DLD1 (cell line): ENCODE measurements around the gene ZNF600.
"Not testable (repeated sequence)": the region's sequence is repeated elsewhere in the genome, so short reads cannot be mapped to it uniquely, and the experiment has no call there.

Source experiments
- in situ Hi-C: cut with HindIII; loops from 2 replicates; pipeline ENCODE4 v1.10.0; 2017; ENCODE audit warnings: low sequenced_read_pairs

Gene ZNF600

DNA sequence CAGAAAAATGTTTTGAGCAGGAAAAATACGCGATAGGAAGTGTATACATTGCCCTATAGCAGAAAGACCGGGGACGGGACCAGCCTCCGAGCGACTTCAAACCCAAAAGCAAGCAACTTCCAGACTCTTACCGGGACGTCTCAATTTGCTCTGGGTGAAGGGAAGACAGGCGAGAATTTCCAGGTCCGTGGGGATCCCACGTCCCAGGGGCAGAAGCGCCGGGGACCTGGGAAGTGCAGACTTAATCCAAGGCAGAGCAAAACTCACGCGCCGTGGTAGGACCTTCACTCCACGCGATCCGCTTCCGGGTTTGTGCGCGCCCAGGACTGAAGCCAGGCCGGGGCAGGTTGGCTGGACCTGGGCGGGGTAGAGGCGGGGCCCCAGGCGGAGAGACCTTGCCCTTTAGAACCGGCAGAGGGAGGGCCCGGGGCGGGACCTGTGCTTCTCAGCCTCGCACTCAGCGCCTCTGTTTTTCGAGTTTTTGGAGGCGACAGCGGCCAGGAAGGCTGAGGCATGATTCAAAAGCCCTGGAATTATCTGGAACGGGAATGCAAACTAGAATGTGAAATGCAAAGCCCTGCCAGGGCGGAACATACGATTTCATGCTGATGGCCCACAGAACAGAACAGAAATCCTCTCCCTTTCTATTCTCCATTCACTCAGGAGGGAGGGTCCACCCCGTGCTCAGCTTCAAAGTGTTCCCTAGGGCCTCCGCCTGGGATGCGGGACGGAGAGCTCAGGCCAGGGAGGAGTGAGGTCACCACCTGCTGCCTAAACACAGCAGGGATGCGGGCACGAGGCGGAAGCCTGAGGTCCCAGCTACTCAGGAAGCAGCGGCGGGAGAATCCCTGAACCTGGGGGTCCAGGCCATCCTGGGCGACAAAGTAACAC, at the start of gene ZNF600:
ZNF600 (minus strand) TSS at position 328 of the 891 bp plus-strand sequence. CDS start 7,903 bp downstream, outside the sequence.
- in situ Hi-C loops, result not testable (repeated sequence)

GRCh38 chr19:52834289-52834688, 47.7 kb upstream of the ZNF600 start:
- in situ Hi-C loops, result not testable (repeated sequence)

- in situ Hi-C loops, result not testable (repeated sequence)
Measured at GRCh38 chr19:52833541-52833940, 47.0 kb upstream of the ZNF600 start.

GRCh38 chr19:52829866-52830265, 43.3 kb upstream of the ZNF600 start:
- in situ Hi-C loops, result not testable (repeated sequence)

DNA sequence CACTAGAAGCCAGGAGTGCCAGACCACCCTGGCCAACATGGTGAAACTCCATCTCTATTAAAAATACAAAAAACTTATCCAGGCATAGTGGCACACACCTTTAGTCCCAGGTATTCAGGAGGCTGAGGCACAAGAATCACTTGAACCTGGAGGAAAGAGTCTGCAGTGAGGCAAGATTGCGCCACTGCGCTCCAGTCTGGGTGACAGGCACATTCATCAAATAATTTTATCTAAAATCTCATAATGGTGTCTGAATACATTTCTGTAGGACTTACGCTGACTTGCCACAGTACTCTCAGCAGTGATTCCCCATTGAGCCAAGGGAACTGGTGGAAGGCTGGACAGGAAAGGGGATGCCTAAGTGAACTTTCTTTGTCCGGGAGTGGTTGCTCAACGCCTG, 39.2 kb upstream of the ZNF600 start:
- in situ Hi-C loops, result no loop called here

GRCh38 chr19:52823676-52824075, 37.1 kb upstream of the ZNF600 start:
- in situ Hi-C loops, result no loop called here

- in situ Hi-C loops, result not testable (repeated sequence)
Measured at GRCh38 chr19:52821204-52821960, 34.8 kb upstream of the ZNF600 start, which contains the start of gene ZNF28. Gene ZNF28, minus strand, starts transcription at chr19:52821633. Its CDS starts 3,675 bp downstream, at chr19:52817958.

GRCh38 chr19:52820472-52821203, 34.0 kb upstream of the ZNF600 start:
- in situ Hi-C loops, result not testable (repeated sequence)

DNA sequence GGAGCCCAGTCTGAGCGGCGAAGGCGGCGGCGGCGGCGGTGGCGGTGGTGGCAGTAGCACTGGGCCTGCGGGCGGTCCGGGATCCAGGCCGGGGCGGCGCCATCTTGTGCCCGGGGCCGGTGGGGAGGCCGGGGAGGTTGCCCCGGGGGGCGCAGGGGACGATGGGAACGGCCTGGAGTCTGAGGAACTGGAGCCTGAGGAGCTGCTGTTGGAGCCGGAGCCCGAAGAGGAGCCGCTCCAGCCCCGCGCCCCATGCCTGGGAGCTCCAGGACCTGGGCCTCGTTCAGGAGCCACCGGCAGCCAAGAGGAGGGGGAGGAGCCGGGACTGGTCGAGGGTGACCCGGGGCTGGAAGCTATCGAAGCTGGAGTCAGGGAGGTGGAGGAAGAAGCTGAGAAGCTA, 23.2 kb upstream of the ZNF600 start:
- in situ Hi-C loops, result no loop called here

- in situ Hi-C loops, result not testable (repeated sequence)
Measured at GRCh38 chr19:52799950-52800640, 13.5 kb upstream of the ZNF600 start.

GRCh38 chr19:52789440-52789839, 2.8 kb upstream of the ZNF600 start:
- in situ Hi-C loops, result no loop called here

DNA sequence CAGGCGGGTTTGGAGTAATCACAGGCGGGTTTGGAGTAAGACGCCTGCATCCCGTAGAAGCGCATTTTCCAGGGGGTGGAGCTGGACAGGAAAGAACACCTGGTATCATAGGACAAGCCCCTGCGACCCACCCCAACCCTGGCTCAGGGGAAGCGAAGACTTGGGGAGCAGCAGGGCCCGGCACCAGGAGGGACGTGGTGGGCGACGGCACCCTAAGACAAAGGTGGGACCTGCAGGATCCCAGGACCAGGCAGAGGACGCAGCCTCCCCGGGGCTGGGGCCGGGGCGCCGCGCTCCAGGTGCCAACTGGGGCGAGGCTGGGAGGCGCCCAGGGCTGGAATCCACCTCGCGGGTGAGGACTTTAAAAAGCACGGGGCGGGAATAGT, 520 bp downstream of the ZNF600 start:
- in situ Hi-C loops, result no loop called here

DNA sequence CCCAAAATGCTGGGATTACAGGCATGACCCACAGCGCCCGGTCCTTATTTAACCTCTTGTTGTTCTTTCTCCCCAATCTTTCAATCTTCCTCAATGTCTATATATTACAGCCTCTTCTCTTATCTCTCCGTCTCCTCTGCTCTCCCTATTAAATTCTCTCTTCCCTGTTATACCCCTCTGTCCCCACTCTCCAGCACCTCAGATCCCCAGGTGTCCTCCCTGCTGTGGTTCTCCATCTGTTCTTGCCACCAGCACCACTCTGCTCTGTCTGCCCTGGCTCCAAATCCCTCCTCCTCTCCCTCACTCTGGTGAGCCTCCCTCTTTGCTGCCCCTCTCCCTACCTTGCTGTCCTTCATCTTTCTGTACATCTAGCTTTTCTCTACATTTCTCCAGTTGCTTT, 1.1 kb downstream of the ZNF600 start:
- in situ Hi-C loops, result no loop called here

DNA sequence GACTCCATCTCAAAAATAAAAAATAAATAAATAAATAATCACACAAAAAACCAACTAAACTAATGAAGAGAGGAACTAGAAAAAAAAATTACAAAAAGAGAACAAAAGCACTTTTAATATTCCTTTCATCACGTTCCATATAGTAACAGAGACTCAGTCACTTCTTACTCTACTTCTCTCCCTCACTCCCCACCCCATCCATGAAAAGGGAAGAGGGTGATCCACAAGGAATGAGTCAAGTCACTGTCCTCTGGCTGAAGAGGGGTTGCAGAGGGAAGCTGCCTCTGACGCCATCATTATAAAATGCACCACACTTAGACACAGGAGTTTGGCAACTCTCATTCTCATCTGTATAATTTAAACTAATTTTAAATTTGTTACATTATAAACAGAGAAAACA, 3.7 kb downstream of the ZNF600 start:
- in situ Hi-C loops, result not testable (repeated sequence)

DNA sequence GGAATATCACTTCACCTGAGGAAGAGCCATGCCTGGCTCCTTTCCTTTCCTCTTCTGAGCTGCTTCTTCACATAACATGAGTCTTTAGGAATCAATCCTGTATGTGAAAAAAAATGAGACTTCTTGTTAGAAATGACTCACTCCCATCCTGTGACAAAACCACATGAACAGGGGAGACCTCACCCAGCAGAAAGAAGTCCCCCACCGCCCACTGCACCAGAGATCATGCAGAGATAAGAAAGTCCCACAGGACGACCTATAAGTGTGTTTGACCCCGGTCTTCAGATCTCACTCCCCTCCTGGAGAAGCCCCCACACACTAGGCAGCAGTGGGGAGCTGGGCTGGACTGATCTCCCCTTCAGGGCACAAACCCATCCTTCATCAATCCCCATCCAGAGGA, 7.8 kb downstream of the ZNF600 start:
- in situ Hi-C loops, result no loop called here

- in situ Hi-C loops, result not testable (repeated sequence)
Measured at GRCh38 chr19:52756447-52756846, 30.1 kb downstream of the ZNF600 start.

DNA sequence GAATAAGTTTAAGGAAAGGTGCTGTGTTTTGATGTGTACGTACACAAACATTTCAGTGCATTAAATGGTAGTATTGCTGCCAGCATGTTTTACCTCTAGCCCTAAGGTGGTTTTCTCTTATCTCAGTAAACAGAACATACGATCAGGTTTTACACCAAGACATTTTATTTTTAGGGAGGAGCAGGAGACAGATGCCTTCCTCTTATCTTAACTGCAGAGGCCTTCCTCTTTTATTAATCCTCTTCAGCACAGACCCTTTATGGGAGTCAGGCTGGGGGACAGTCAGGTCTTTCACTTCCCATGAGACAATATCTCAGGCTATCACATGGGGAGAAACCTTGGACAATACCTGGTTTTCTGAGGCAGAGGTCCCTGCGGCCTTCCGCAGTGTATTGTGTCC, 36.8 kb downstream of the ZNF600 start:
- in situ Hi-C loops, result no loop called here

DNA sequence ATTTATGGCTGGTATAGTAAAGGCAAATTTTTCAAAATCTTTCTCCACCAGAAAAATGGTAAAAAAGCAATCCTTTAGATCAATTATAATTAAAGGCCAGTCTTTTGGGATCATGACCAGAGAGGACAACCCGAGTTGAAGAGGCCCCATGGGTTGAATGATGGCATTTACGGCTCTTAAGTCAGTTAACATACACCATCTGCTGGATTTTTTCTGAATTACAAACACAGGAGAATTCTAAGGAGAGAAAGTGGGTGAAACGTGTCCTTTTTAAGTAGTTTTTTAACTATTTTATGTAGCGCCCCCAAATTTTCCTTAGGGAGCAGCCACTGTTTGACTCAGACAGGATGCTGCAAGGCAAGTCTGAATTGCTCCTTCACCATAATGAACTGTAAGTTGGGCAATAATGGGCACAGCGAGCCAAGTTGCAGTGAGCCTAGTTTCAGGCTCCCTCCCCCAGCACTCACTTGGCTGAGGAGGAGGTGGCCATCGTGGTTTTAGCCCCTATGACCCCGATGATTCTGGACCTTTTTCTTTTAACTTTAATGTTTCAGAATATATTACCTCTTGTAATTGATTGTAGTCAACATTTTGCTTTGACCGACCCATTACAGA, 38.1 kb downstream of the ZNF600 start:
- in situ Hi-C loops, result no loop called here

GRCh38 chr19:52745919-52746318, 40.7 kb downstream of the ZNF600 start:
- in situ Hi-C loops, result not testable (repeated sequence)

GRCh38 chr19:52743091-52743490, 43.5 kb downstream of the ZNF600 start:
- in situ Hi-C loops, result no loop called here
